KBM-7 (cell line): ENCODE results near the gene UNK.
"Not testable (repeated sequence)": the region's sequence is repeated elsewhere in the genome, so short reads cannot be mapped to it uniquely, and the experiment has no call there.

Source experiments
- DNase-seq: peaks from one replicate; pipeline ENCODE4 v3.0.0-alpha.2; 2015
- in situ Hi-C: fragments of 300-500 bp; cut with MboI; formaldehyde crosslinking; loops from 2 replicates; pipeline ENCODE4 v1.14.3; 2020; ENCODE audit warnings: low sequenced_read_pairs, low pct_unique_long_range_greater_than_20kb, mixed read lengths

The UNK gene

DNA sequence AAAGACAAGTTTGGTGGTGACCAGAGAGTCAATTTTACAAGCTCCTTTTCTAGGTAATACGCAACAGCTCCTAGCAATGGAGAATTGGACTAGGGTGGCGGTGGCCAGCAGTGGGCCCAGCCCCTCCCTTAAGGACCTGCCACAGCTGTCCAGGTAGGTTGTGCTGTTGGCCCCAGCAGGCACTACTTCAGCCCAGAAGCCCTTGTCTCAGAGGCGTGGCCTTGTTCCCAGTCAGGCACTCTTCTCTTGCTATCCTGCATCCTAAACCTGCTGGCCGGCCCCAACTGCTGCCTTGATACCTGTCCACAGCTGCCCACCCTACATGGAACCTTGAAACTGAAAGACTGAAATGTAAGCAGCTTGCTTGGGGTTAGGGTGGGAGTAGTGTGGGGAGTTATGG lies 18.6 kb upstream of the UNK start:
- no peak for DNase-seq
- in situ Hi-C loops, result no loop called here

DNA sequence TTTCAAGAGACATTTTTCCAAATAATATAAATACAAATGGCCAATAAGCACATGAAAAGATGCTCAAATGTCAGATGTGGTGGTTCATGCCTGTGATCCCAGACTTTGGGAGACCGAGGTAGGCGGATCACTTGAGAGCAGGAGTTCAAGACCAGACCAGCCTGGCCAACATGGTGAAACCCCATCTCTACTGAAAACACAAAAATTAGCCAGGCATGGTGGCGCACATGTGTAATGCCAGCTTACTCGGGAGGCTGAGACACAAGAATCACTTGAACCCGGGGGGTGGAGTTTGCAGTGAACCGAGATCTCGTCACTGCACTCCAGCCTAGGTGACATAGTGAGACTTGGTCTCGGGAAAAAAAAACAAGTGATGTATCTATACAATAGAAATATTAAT lies 16.7 kb upstream of the UNK start:
- DNase-seq, result no peak
- in situ Hi-C loops, result no loop called here

DNA sequence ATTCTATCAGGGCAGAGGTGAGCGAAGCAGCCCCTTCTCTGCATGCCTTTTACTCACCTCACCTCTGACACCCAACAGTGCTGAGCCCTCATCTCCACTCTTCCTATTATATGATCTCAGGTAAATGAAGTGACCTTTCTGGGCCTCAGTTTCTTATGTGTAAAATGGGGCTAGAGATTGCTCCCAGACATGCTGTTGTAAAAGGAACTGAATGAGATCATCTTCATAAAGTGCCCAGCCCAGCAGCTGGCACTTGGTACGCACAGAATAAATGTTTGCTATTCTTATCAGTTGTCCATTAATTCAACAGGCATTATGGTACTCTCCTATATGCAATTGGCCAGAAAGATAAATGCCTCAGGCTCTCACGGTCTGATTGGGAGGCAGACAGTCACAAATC lies 15.1 kb upstream of the UNK start:
- in situ Hi-C loops, result no loop called here
- DNase-seq, result no peak

DNA sequence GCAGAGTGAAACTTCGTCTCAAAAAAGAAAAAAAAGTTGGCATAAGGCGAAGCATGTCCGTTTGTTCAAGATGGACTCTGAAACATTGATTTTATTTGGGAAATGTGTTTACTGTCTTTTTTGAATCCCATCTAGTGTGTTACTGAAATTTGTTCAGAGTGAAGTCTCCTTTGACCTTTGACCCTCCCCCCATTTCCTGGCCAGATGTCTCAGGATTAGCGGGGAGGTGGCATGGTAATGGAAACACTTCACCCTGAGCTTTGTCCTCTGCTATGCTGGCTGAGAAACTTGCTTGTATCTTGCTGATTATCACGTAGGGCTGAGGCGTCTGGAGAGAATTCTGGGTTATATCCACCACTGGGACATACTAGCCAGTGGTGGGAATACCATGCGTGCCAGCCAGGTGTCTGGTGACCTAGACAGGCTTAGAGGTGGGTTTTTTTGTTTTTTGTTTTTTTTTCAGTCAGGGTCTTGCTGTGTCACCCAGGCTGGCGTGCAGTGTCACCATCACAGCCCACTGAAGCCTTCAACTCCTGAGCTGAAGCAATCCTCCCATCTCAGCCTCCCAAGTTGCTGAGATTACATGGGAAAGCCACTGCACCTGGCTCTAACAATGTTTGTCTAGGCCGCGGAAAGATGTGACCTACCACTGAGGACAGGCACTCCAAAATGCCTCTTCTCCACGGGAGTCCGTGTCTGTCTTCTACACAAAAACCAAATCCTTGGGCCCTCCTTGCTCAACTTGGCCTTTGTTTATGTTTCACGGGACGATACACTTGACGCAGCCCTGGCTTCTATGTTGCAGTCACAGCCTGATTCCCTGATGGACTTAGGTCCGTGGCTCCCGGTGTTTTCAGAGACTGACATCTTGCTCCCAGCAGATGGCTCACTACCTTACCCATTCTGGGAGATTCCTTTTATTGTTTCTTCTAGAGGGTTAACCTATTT lies 13.0 kb upstream of the UNK start:
- in situ Hi-C loops, result no loop called here
- DNase-seq, result no peak

DNA sequence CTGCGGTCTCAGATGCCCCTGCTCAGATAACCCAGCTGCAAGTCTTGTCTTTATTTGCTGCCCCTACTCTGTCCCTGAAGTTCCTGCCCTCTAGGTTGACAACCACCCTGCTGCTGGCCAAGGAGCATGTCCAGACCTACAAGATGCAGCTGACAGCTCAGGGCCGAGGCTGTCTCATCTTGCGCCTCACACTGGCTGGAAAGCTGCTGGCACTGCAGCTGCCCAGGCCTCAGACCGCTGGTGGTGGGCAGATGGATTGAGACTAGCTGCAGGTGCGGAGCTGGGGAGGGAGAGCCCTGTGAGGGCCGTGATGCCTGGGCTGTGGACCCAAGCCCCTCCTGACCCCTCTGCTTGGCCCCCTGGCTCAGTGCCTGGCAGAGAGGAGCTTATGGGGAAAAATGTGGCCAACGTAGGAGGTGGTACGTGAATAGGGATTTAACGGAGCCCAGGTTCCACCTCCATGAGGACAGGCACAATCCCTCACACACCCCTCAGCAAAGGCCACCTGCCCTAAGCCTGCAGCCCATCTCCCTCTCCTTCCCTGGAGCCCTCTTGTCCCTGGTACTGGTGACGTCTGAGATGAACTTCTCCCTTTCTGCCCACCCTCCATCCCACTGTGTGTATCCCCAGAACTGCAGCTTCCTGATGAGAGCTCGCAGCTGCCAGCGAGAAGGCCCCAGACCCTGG lies 11.3 kb upstream of the UNK start:
- DNase-seq, result no peak
- in situ Hi-C loops, result no loop called here

DNA sequence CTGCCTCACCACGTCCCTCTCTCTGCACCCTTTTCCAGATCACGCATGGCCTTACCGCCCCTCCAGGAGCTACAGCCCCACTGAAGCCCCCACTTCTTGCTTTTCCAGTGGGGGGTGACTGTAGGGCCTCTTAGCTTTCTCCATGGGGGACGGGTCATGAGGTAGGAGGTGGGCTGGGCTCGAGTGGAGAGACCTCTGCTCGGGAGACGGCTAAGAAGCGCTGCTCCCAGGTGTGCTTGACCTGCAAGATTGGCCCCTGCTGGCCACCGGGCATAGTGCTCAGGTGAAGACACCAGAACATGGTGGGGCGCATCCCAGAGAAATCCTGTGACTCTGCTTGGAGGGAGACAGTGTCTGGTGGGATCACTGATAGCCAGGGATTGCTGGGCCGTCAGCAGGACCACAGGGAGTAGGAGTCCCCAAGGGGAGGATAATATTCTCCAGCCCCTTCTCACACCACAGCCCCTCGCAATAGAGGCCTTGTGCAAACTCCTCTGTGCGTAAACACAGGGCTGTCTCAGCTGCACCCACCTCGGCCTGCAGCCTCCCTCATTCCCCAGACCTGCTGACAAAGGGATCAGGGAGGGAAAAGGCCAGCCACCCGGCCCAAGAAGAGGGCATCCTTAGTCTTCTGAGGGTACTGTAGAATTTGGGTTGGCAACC lies 10.7 kb upstream of the UNK start:
- in situ Hi-C loops, result no loop called here
- no peak for DNase-seq

DNA sequence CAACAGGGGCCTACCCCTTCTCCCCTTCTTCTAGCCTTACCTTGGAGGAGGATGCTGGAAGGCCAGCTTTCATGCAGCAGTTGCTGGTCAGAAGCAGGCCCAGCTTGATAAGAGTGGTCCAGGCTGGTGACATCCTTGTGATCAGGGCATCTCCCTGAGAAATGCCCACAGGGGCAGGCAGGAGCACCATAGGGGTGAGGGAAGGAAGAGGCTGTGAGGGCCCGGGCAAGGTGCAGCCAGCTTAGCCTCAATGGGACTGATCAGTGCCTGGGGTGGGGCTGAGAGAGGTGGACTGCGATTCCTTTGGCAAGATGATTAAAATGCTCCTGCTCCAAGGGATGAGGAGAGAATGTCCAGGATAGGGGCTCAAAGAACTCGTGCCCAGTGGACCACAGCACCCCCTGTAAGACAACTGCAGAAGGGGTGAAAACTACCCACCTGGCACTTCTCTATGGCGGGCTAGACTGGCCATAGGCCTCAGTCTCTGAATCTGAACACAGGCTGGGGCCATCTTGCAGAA lies 10.1 kb upstream of the UNK start:
- DNase-seq, result no peak
- in situ Hi-C loops, result no loop called here

DNA sequence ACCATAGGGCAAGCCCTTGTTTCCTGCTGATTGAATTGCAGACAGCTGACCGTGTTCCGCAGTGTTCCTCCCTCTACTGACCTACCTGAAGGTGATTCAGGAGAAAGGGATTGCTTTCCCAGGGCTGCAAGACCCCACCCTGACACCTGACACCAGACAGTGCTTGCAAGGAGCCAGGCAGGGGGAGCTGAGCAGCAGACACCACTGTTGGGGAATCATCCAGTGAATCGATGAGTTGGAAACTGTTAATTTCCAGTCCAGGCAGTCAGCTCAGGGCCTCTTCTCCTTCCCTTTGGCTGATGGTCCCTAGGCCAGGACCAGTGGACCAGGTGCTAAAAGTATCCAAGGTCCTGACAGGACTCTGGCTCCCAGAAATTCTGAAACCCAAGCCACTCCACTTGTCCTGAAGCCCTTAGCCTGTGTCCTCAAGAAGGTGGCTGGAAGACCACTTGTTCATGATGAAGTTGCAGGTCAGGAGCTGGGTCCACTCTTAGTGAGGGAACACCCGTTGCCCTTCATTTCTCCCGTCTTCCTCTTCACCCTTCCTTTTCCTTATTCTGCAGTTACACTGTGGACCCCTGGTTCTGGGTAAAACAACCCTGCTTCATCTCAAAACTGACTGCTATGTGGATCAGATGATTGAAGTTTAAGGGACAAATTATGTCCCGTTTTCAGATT lies 9.5 kb upstream of the UNK start:
- in situ Hi-C loops, result no loop called here
- no peak for DNase-seq

DNA sequence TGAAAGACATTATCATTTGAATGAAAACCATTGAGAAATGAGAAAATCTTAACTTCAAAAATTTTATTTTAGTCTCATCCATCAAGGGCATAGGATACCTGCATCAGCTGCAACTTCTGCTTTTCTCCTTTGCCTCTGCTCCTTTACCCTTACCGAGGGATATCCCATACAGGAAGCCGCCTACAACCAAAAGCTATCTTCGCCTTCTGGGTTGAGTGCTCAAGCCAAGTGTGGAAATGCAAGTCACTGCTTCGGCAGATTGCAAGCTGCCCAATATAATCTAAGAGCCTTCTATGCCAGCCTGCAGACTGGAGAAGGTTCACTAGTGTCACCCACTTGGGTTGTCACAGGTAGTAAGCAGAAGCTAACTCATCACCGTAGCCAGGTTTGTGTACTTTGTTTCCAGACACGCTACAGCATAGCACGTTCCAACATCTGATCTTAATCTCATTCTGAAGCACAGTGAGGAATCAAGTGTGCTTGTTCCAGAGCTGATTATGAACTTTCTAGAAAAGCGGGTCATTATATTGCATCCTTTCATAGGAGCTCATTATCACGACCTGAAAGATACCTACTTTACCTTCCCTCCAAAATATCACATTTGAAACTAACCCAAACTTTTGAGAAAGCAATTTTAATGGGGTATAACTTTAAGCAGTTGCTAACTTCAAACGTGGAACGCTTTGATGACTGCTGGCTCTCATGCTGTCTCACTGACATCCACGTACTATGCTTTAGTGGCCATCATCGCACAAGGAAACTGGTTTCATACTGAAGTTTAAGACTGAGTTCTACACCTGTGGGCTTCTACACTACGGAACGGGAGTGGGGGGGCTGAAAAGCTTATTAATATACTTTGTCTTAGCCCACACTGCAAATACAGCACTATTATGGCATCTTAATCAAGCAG lies 8.0 kb upstream of the UNK start:
- peak; percentile 83 for DNase-seq
- in situ Hi-C loops, result no loop called here

DNA sequence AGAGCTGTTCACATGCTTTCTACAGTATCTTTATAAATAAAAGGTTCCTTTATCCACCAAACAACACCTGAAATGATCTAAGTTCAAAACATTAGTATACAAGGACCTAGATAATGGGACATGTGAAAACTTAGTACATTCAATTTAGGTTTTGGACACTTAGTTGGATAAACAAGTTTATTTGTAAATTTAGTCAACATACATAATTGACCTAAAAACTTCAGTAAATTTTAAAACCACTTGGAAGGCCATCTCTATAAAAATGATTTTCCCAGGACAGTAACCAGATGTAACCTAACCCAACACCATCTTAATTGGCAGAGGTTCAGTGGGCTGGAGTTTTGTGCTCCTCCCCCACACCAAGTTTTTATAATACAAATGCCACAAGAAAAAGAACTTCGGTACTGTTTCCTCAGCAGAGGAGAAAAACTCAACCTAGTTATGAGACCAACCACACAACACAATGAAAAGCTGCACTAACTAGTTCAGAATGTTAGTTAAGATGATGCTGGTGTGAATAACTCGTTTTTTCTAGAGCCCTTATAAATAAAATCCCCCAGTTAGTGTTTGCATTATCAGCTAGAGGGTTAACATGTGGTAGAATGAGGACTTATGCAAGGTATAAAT lies 7.2 kb upstream of the UNK start:
- no peak for DNase-seq
- in situ Hi-C loops, result no loop called here

DNA sequence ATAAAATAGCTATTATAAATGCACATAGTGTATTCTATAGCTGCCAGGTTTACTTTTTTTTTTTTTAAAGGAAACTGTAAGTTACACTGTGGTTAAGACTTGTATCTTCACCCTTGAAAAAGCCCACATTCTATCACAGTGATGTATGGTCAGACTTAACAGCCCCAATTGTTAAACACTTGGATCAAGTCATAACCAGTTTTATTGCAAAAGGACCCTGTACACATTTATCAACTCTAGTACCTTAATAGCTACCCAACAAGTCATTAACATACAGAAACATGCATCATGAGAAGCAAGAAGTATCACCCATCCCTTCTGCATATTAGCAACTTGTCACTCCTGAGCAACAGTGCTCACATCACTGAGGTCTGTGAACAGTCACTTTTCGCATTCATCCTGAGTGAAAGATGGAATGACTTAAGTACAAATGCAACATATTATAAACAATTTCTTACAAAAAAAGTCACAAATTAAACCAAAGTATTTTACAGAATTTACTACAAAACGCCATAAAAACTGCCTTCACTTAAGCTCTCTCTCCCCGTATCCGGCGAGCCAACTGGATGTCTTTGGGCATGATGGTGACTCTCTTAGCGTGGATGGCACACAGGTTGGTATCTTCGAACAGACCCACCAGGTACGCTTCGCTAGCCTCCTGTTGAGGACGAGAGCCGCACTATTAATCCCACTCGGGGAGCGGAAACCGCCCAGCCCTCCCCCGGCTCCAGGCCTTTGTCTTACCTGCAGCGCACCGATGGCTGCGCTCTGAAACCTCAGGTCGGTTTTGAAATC lies 6.3 kb upstream of the UNK start:
- DNase-seq, in situ Hi-C loops: not testable (repeated sequence)

DNA sequence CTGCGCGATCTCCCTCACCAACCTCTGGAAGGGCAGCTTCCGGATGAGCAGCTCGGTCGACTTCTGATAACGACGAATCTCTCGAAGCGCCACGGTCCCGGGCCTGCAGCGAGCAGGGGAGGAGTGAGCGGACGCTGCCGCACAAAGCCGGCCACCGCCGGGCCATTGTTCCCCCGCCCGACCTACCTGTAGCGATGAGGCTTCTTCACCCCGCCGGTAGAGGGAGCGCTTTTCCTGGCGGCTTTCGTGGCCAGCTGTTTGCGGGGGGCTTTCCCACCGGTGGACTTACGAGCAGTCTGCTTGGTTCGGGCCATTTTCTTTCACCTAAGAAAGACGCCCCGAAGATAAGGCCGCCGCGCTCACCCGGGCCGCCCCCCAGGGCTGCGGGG lies 5.8 kb upstream of the UNK start:
- in situ Hi-C loops, result no loop called here

DNA sequence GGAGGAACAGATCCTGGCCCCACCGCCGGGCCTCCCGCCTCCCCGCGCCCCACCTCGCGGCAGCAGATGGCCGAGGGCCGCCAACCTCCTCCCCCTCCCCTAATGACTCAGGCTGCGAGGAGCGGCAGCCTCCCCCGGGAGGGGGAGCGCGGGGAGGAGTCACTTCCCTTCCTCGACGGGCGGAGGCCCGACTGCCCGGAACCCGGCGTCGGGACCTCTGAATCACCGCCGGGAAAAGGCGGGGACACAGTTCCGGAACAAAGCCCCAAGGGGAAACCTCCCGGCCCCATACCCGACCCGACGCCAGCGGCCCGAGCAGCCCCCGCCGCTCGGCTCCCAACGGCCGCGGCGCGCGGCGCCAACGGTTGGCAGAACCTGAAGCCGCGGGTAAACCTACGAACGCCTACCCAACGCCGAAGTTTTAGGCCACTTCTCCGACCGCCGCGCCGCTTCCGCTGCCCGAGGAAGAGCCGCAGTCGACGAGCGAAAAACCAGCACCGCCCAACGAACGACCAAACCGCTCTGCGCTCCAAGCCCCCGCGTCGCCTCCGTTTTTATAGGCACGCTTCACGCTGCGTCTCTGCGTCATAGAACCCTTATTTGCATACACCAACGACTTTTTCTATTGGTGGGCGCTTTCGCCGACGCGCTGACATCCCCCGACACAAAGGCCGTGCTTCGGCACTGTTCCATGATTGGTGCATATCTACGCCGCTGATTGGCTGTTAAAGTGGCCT lies 5.2 kb upstream of the UNK start:
- DNase-seq, result peak; percentile 100
- in situ Hi-C loops, result no loop called here

More for the DNA sequence above, 5.8 kb upstream of the UNK start:
- DNase-seq, result peak; percentile 66

DNA sequence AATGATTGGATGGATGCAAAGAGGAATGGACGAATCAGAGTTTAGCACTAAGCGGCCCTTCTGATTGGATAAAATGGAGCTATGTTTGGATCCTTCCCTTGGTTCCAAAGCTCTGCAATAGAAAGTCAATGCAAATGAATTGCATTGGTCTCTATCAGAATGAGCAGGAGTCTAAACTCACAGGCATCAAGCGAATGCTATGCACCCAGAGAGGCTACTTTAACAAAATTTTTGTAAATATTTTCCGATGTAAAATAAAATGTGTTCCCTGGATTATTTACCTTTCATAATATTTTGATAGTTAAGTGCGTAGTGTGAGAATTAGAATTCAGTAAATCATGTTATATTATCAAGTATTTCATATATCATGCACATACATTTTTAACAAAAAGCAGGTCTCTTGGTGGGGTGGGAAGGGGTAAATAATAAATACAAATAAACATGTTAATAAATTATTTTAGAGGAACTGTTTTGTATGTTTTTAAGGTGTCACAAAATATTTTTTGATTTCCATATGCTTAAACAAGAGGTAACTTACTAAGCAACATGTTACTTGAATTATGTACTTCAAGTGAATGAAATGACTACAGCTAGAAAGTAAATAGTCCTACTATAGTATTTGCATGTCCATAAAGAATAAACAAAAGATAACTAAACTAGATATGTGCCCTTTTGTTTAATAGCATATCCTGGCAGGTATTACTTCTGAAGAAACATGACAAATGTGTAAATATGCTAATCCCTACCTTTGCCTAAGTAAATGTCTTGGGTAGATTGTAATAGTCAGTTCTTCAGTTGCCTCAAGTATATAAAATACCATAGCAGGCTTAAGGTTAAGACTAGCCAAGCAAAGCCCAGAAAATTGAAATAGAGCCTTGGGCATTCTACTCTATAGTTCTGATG lies 4.4 kb upstream of the UNK start:
- in situ Hi-C loops, result no loop called here
- DNase-seq, result no peak

DNA sequence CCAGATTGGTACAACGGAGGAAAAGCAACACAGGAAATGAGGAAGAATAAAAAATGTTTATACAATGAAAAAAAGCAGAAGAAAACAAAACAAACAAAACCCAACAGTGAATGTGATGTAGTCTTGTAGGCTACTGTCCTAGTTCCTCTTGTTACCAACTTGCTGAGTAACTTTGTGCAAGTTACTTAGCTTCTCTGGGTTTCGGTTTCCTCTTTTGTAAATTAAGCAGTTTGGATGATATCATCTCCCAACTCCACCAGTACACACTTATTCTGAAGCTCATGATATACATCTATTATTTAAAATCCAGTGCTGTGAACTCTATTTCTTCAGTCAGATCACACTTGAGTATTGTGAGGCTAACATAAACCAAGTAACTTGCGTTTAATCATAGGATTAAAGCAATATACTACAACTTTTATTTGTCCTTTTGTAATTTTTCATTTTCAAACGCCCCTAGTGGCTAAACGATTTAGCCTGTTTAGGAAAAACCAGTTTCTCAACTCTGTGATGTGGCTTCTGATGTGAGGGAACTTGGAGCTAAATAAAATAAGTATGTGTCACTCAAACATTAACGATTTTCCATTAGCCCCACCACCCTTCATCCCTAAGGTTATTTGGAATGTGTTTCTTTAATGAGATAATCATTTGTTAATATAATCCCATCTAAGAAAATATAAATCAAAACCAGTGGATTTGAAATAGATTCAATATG lies 1.4 kb upstream of the UNK start:
- peak; percentile 80 for DNase-seq
- in situ Hi-C loops, result no loop called here
